ENCODE measurements around the gene GDF10. TPM values are rescaled to one million over a fixed set of nuclear protein-coding genes. Genes with fewer than 3 reads are reported as not detected.

GDF10 gene
- total RNA-seq, 1 donor from 2014 or later, result not detected

GRCh38 chr10:47297866-47298540, 2.0 kb upstream of the GDF10 start:
- ATAC-seq (ENCODE audit: low read depth) (no peak), DNase-seq (no peak)
- Mint-ChIP-seq H3K27ac (no peak overlapping the region), H3K4me1 (peaks cover 4% of the 10 kb centered on the region), H3K27me3 (peaks cover 45% of the 10 kb centered on the region), H3K36me3 (ENCODE audit: low read depth) (no peaks in the 10 kb centered on the region), H3K4me3 (no peak overlapping the region), H3K9me3 (no peaks in the 10 kb centered on the region)
- ChIA-PET CTCF (interaction anchor here (1.4 kb wide), 1 partner anchor 14 kb away, joined by 4 read pairs; no protein-coding TSS in a partner anchor), POLR2A (no interaction called here)
- no peak for TF ChIP-seq CTCF (IDR thresholded peaks at IDR 0.05)
- intact Hi-C loops (cut with micrococcal nuclease), result no loop called here

DNA sequence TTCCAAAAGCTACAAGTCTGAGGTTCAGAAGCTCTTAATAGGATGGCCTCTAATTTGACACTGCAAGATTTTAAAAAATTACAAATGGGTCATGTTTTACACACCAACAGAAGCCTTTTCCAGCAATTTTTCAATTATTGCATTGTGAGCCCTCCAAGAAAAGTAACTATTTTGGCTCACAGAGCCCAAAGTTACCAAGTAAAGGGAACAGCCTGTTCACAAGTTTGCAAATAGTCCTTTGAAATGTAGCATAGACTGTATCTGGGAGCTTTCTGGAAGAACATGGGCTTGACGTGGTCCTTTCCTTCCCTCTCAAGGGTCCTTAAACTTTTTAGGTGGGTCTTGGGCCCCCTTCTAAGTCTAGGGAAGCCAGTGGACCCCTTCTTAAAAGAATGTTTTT, 1.3 kb upstream of the GDF10 start:
- no peak for TF ChIP-seq CTCF (IDR thresholded peaks at IDR 0.05)
- no peaks in the 10 kb centered on the region for H3K36me3 Mint-ChIP-seq (ENCODE audit: low read depth)
- H3K27ac Mint-ChIP-seq, result no peak overlapping the region
- no peak for DNase-seq
- ChIA-PET POLR2A (no interaction called here), CTCF (no interaction called here)
- intact Hi-C loops (cut with micrococcal nuclease), result no loop called here
- H3K4me3 Mint-ChIP-seq, result no peak overlapping the region
- H3K9me3 Mint-ChIP-seq, result no peaks in the 10 kb centered on the region
- H3K4me1 Mint-ChIP-seq, result peaks cover 4% of the 10 kb centered on the region
- peaks cover 48% of the 10 kb centered on the region for H3K27me3 Mint-ChIP-seq
- no peak for ATAC-seq (ENCODE audit: low read depth)

- H3K4me1 Mint-ChIP-seq, result peaks cover 4% of the 10 kb centered on the region
Observed at GRCh38 chr10:47300429-47300931, 483 bp downstream of the GDF10 start.

GRCh38 chr10:47301833-47302232, 1.8 kb downstream of the GDF10 start:
- peaks cover 37% of the 10 kb centered on the region for H3K27me3 Mint-ChIP-seq
- H3K36me3 Mint-ChIP-seq (ENCODE audit: low read depth), result no peaks in the 10 kb centered on the region
- ATAC-seq (ENCODE audit: low read depth), result no peak
- TF ChIP-seq CTCF (IDR thresholded peaks at IDR 0.05), result no peak
- no peak for DNase-seq
- no peak overlapping the region for H3K4me3 Mint-ChIP-seq
- CTCF ChIA-PET, result no interaction called here
- POLR2A ChIA-PET, result no interaction called here
- no peaks in the 10 kb centered on the region for H3K9me3 Mint-ChIP-seq
- H3K4me1 Mint-ChIP-seq, result peaks cover 4% of the 10 kb centered on the region
- intact Hi-C loops (cut with micrococcal nuclease), result no loop called here
- H3K27ac Mint-ChIP-seq, result no peak overlapping the region

More at GRCh38 chr10:47300429-47300931, 483 bp downstream of the GDF10 start:
- ATAC-seq (ENCODE audit: low read depth) (no peak), DNase-seq (no peak)
- Mint-ChIP-seq H3K27me3 (peaks cover 41% of the 10 kb centered on the region), H3K27ac (no peak overlapping the region), H3K36me3 (ENCODE audit: low read depth) (no peaks in the 10 kb centered on the region), H3K4me3 (no peak overlapping the region), H3K9me3 (no peaks in the 10 kb centered on the region)
- intact Hi-C loops (cut with micrococcal nuclease), result no loop called here
- ChIA-PET POLR2A (no interaction called here), CTCF (no interaction called here)
- no peak for TF ChIP-seq CTCF (IDR thresholded peaks at IDR 0.05)

DNA sequence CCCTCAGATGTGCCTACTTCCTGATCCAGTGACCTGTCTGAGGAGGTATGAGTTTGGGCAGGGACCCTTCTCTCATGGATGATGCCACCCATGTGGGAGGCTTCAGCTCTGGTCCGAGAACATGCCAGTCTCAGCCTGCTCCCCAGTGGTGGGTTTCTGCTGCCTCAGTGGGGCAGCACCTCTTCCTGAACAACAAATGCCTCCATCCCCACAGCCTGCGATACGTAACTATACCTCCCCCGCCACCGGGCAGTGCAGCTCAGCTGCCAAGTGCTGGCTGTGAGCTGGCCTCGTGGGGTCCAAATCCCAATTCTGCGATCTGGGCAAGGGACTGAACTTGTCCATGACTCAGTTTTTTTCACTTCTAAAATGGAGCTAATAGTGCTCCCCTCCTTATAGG, 3.1 kb downstream of the GDF10 start:
- H3K27me3 Mint-ChIP-seq, result peaks cover 31% of the 10 kb centered on the region
- TF ChIP-seq CTCF (IDR thresholded peaks at IDR 0.05), result no peak
- no peak for ATAC-seq (ENCODE audit: low read depth)
- intact Hi-C loops (cut with micrococcal nuclease), result no loop called here
- no peaks in the 10 kb centered on the region for H3K36me3 Mint-ChIP-seq (ENCODE audit: low read depth)
- ChIA-PET CTCF (no interaction called here), POLR2A (no interaction called here)
- H3K4me1 Mint-ChIP-seq, result peaks cover 4% of the 10 kb centered on the region
- H3K9me3 Mint-ChIP-seq, result no peaks in the 10 kb centered on the region
- H3K4me3 Mint-ChIP-seq, result no peak overlapping the region
- DNase-seq, result no peak
- H3K27ac Mint-ChIP-seq, result no peak overlapping the region

All from activated B cell treated with CpG ODN at 0.5 μM for 24 hours (primary cell).